GM12864 (cell line): ENCODE data around the gene SPATC1L.
"Not testable (repeated sequence)": the region's sequence is repeated elsewhere in the genome, so short reads cannot be mapped to it uniquely, and the experiment has no call there.

ENCODE experiments used
- DNase-seq: peaks from one replicate; pipeline ENCODE4 v3.0.0-alpha.2; 2011; ENCODE audit warnings: low read depth
- H3K4me3 ChIP-seq: 2 replicates; pipeline ENCODE4 v1.5.1; 2011; ENCODE audit warnings: mild to moderate bottlenecking, low read depth, low read length, control low read depth
- CTCF ChIP-seq: IDR thresholded peaks from 2 replicates; pipeline ENCODE4 v1.5.1; 2011; ENCODE audit warnings: low read depth, mild to moderate bottlenecking, moderate library complexity, low read length, control low read depth, inconsistent platforms; ENCODE audit errors: missing control alignments

SPATC1L gene

GRCh38 chr21:46226146-46226545, 41.9 kb upstream of the SPATC1L start:
- DNase-seq: no peak
- TF ChIP-seq CTCF: no peak
- peak overlapping the region; percentile 4; the same call in 1 of the 2 replicates for H3K4me3 ChIP-seq

GRCh38 chr21:46223661-46224060, 39.4 kb upstream of the SPATC1L start:
- DNase-seq, H3K4me3 ChIP-seq: not testable (repeated sequence)

- TF ChIP-seq CTCF: no peak
- no peak overlapping the region for H3K4me3 ChIP-seq
- no peak for DNase-seq
Measured at GRCh38 chr21:46223217-46223616, 39.0 kb upstream of the SPATC1L start.

GRCh38 chr21:46222436-46223116, 38.3 kb upstream of the SPATC1L start:
- no peak overlapping the region for H3K4me3 ChIP-seq
- DNase-seq: no peak
- no peak for TF ChIP-seq CTCF

GRCh38 chr21:46221664-46222435, 37.6 kb upstream of the SPATC1L start:
- H3K4me3 ChIP-seq: no peak overlapping the region
- no peak for TF ChIP-seq CTCF
- DNase-seq: no peak

- no peak overlapping the region for H3K4me3 ChIP-seq
- DNase-seq: no peak
- no peak for TF ChIP-seq CTCF
Measured at GRCh38 chr21:46220847-46221246, 36.6 kb upstream of the SPATC1L start.

GRCh38 chr21:46220275-46220810, 36.1 kb upstream of the SPATC1L start:
- no peak for DNase-seq
- H3K4me3 ChIP-seq: no peak overlapping the region
- no peak for TF ChIP-seq CTCF
